OCI-LY1 (cell line): Measurements from ENCODE around the gene OR10A4.

Experiments used
- CTCF ChIP-seq: fragments of 200-600 bp; sonication (generic), shearing (Covaris generic); IDR thresholded peaks from 2 replicates; pipeline ENCODE4 v1.5.1; 2017; ENCODE audit warnings: mild to moderate bottlenecking, antibody characterized with exemption, low read length, moderate library complexity, mixed read lengths
- EZH2 ChIP-seq: fragments of 200-600 bp; sonication (generic), shearing (Covaris generic); IDR thresholded peaks from 2 replicates; pipeline ENCODE4 v1.8.0; 2017; ENCODE audit warnings: borderline replicate concordance, mixed run types, mild to moderate bottlenecking, antibody characterized with exemption, low read length, moderate library complexity, mixed read lengths

- TF ChIP-seq CTCF (no peak), EZH2 (no peak)
Observed at GRCh38 chr11:6898911-6899310, 22.5 kb downstream of the OR10A4 start.
